Smooth muscle cell (in vitro differentiated cells): ENCODE results near the gene NFKBIE. TPM values are rescaled to one million over a fixed set of nuclear protein-coding genes. Genes with fewer than 3 reads are reported as not detected.

Source experiments
- DNase-seq: peaks from one replicate; lab custom pipeline; 2025; ENCODE audit not compliant: unreplicated experiment; lab: John Stamatoyannopoulos, UW
- H2AFZ ChIP-seq: fragments of 200-600 bp; sonication (generic); 2 replicates; pipeline ENCODE4 v1.6.0; 2016; ENCODE audit warnings: antibody characterized with exemption, low read depth, mild to moderate bottlenecking
- H3F3A ChIP-seq: fragments of 200-600 bp; sonication (generic); 2 replicates; pipeline ENCODE4 v1.6.0; 2017; ENCODE audit warnings: antibody characterized with exemption, low read depth
- H3K27ac ChIP-seq: fragments of 200-600 bp; sonication (generic); 2 replicates; pipeline ENCODE4 v1.5.1; 2016; ENCODE audit warnings: low read depth, mild to moderate bottlenecking
- H3K27me3 ChIP-seq: fragments of 200-600 bp; sonication (generic); 2 replicates; pipeline ENCODE4 v1.6.1; 2016; ENCODE audit warnings: low read depth, mild to moderate bottlenecking
- H3K36me3 ChIP-seq: fragments of 200-600 bp; sonication (generic); 2 replicates; pipeline ENCODE4 v1.5.1; 2016; ENCODE audit warnings: low read depth
- H3K4me1 ChIP-seq: fragments of 200-600 bp; sonication (generic); 2 replicates; pipeline ENCODE4 v1.5.1; 2016; ENCODE audit warnings: low read depth
- H3K4me2 ChIP-seq: fragments of 200-600 bp; sonication (generic); 2 replicates; pipeline ENCODE4 v1.6.0; 2016; ENCODE audit warnings: mild to moderate bottlenecking
- H3K4me3 ChIP-seq: fragments of 200-600 bp; sonication (generic); 2 replicates; pipeline ENCODE4 v1.5.1; 2016; ENCODE audit warnings: mild to moderate bottlenecking
- H3K79me2 ChIP-seq: fragments of 200-600 bp; sonication (generic); 2 replicates; pipeline ENCODE4 v1.6.0; 2016; ENCODE audit warnings: low read depth, mild to moderate bottlenecking
- H3K9ac ChIP-seq: fragments of 200-600 bp; sonication (generic); 2 replicates; pipeline ENCODE4 v1.6.0; 2016; ENCODE audit warnings: low read depth
- H3K9me3 ChIP-seq: fragments of 200-600 bp; sonication (generic); replicated peaks from 2 replicates; pipeline ENCODE4 v1.5.1; 2016; ENCODE audit warnings: low read depth
- H4K20me1 ChIP-seq: fragments of 200-600 bp; sonication (generic); 2 replicates; pipeline ENCODE4 v1.6.0; 2016; ENCODE audit warnings: low read depth
- CTCF ChIP-seq: fragments of 200-600 bp; sonication (generic); IDR thresholded peaks from 2 replicates; pipeline ENCODE4 v1.5.1; 2017; ENCODE audit warnings: borderline replicate concordance, mild to moderate bottlenecking, antibody characterized with exemption; ENCODE audit not compliant: insufficient read depth, poor library complexity, severe bottlenecking
- WGBS: methylation state at CpG from one replicate; pipeline ENCODE4 v1.1.7; 2016; ENCODE audit warnings: low lambda C conversion rate; 5-methylcytosine and 5-hydroxymethylcytosine counted together
- polyA plus RNA-seq: library from polyadenylated mRNA; unstranded; fragments of >200 nt; fragmentation: Nextera tagmentation; extraction: Ambion mirVana; gene quantifications from 2 replicates; pipeline ENCODE4 v1.2.1, GENCODE V29; 2016
- total RNA-seq: library from RNA; depleted of rRNA; stranded (reverse); fragments of >200 nt; gene quantifications from 2 replicates; pipeline ENCODE4 v1.2.3, GENCODE V29; 2014

The NFKBIE gene
- total and polyA plus RNA-seq, 2 experiments from 2014 or later = 7.0 to 12.3 TPM

- DNase-seq = no peak
- no peaks in the 10 kb centered on the region for H3K79me2 ChIP-seq
- H3K27me3 ChIP-seq = peaks cover 22% of the 10 kb centered on the region
- H3K4me1 ChIP-seq = peaks cover 4% of the 10 kb centered on the region
- no peaks in the 10 kb centered on the region for H3K9me3 ChIP-seq
- H4K20me1 ChIP-seq = no peaks in the 10 kb centered on the region
- no peak for TF ChIP-seq CTCF
- H3K9ac ChIP-seq = no peak overlapping the region
- no peaks in the 10 kb centered on the region for H3F3A ChIP-seq
- 97% methylated on average over 14 of the region's 14 CpGs for WGBS
- H3K36me3 ChIP-seq = no peaks in the 10 kb centered on the region
- H3K27ac ChIP-seq = no peak overlapping the region
- no peak overlapping the region for H2AFZ ChIP-seq
- H3K4me2 ChIP-seq = no peak overlapping the region
- H3K4me3 ChIP-seq = no peak overlapping the region
Measured at GRCh38 chr6:44301782-44302564, 36.6 kb upstream of the NFKBIE start.

GRCh38 chr6:44301106-44301505 is 35.8 kb upstream of the NFKBIE start:
- peaks cover 4% of the 10 kb centered on the region for H3K4me1 ChIP-seq
- no peak overlapping the region for H3K4me2 ChIP-seq
- no peaks in the 10 kb centered on the region for H3K36me3 ChIP-seq
- H3F3A ChIP-seq = no peaks in the 10 kb centered on the region
- WGBS = over 99% methylated on average over 8 of the region's 8 CpGs
- no peak for DNase-seq
- TF ChIP-seq CTCF = no peak
- H3K27me3 ChIP-seq = peaks cover 30% of the 10 kb centered on the region
- no peak overlapping the region for H3K4me3 ChIP-seq
- H3K27ac ChIP-seq = no peak overlapping the region
- H4K20me1 ChIP-seq = no peaks in the 10 kb centered on the region
- no peaks in the 10 kb centered on the region for H3K79me2 ChIP-seq
- no peaks in the 10 kb centered on the region for H3K9me3 ChIP-seq
- no peak overlapping the region for H3K9ac ChIP-seq
- no peak overlapping the region for H2AFZ ChIP-seq

GRCh38 chr6:44300292-44300823 is 35.0 kb upstream of the NFKBIE start:
- H3K79me2 ChIP-seq = no peaks in the 10 kb centered on the region
- no peaks in the 10 kb centered on the region for H3K36me3 ChIP-seq
- H2AFZ ChIP-seq = no peak overlapping the region
- H3K4me2 ChIP-seq = no peak overlapping the region
- no peak overlapping the region for H3K4me3 ChIP-seq
- no peak overlapping the region for H3K27ac ChIP-seq
- no peak overlapping the region for H3K9ac ChIP-seq
- H3K27me3 ChIP-seq = peaks cover 38% of the 10 kb centered on the region
- no peak for DNase-seq
- H3K4me1 ChIP-seq = peaks cover 4% of the 10 kb centered on the region
- no peaks in the 10 kb centered on the region for H3F3A ChIP-seq
- TF ChIP-seq CTCF = no peak
- H4K20me1 ChIP-seq = no peaks in the 10 kb centered on the region
- WGBS = 85% methylated on average over 7 of the region's 7 CpGs
- H3K9me3 ChIP-seq = no peaks in the 10 kb centered on the region
